ENCODE measurements around the gene SPTA1. TPM values are rescaled to one million over a fixed set of nuclear protein-coding genes. Genes with fewer than 3 reads are reported as not detected.
"Not testable (repeated sequence)": the region's sequence is repeated elsewhere in the genome, so short reads cannot be mapped to it uniquely, and the experiment has no call there.

Gene SPTA1
- total and polyA plus RNA-seq, 8 donors: 3.3 TPM; not detected in 7

DNA sequence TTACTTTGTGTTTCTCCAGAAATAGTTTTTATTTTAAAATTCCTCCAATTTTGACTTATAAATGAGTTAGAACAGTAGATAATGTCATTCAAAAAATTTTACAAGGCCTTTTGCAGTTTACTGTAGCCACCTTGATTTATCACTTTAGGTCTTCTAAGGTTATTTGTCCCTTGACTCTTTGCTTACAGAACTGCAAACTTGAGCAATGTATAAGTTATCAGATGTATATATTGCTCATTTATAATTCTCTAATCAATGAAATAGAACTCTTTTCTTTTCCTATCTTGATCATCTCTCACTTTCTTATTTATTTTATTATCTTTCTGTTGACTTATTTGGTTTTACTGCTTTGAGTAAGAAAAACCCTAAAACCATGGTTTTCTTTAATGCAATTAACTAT, 5.8 kb upstream of the SPTA1 start:
- TF ChIP-seq POLR2AphosphoS5 (IDR thresholded peaks at IDR 0.05): no peak
- no peak for TF ChIP-seq POLR2A (IDR thresholded peaks at IDR 0.05)
- no peak for TF ChIP-seq EP300 (IDR thresholded peaks at IDR 0.05)
- TF ChIP-seq, protein P1, sequence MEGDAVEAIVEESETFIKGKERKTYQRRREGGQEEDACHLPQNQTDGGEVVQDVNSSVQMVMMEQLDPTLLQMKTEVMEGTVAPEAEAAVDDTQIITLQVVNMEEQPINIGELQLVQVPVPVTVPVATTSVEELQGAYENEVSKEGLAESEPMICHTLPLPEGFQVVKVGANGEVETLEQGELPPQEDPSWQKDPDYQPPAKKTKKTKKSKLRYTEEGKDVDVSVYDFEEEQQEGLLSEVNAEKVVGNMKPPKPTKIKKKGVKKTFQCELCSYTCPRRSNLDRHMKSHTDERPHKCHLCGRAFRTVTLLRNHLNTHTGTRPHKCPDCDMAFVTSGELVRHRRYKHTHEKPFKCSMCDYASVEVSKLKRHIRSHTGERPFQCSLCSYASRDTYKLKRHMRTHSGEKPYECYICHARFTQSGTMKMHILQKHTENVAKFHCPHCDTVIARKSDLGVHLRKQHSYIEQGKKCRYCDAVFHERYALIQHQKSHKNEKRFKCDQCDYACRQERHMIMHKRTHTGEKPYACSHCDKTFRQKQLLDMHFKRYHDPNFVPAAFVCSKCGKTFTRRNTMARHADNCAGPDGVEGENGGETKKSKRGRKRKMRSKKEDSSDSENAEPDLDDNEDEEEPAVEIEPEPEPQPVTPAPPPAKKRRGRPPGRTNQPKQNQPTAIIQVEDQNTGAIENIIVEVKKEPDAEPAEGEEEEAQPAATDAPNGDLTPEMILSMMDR (IDR thresholded peaks at IDR 0.05): no peak
- H3K4me3 ChIP-seq: no peak overlapping the region
- intact Hi-C loops (cut with DNase I; ENCODE audit: low total_unique reads): no loop called here

DNA sequence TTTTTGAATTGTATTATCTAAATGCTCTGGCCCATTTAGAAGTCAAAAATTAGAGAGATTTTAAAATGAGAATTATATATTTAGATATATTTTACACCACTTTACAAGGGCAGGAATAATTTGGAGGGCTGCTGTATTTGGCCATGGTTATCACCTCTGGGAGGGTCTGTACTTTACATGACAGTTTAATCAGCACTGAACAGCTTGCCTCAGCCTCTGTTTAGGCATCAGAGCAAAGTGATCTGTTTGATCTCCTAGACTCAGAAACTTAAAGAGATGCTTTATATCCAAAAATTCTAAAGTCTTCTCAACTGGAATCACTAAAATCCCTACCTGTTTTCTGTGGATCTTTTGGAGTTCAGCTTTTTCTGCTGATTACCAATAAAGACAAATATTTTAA, 5.4 kb upstream of the SPTA1 start:
- Histone ChIP-seq H3K27ac (no peak overlapping the region), H3K36me3 (no peaks in the 10 kb centered on the region), H3K4me1 (no peaks in the 10 kb centered on the region), H3K27me3 (no peaks in the 10 kb centered on the region), H3K9me3 (no peaks in the 10 kb centered on the region), H3K4me3 (no peak overlapping the region)
- TF ChIP-seq, protein P1 (IDR thresholded peaks at IDR 0.05): no peak
- TF ChIP-seq EP300 (IDR thresholded peaks at IDR 0.05) (no peak), POLR2A (IDR thresholded peaks at IDR 0.05) (no peak), POLR2AphosphoS5 (IDR thresholded peaks at IDR 0.05) (no peak)
- peak in 1 of 2 donors; percentile 3 for DNase-seq
- intact Hi-C loops (cut with DNase I; ENCODE audit: low total_unique reads): no loop called here

More for the DNA sequence above, 5.8 kb upstream of the SPTA1 start:
- no peaks in the 10 kb centered on the region for H3K36me3 ChIP-seq
- no peaks in the 10 kb centered on the region for H3K27me3 ChIP-seq
- H3K9me3 ChIP-seq: no peaks in the 10 kb centered on the region
- H3K4me1 ChIP-seq: no peaks in the 10 kb centered on the region
- H3K27ac ChIP-seq: no peak overlapping the region
- DNase-seq: no peak

DNA sequence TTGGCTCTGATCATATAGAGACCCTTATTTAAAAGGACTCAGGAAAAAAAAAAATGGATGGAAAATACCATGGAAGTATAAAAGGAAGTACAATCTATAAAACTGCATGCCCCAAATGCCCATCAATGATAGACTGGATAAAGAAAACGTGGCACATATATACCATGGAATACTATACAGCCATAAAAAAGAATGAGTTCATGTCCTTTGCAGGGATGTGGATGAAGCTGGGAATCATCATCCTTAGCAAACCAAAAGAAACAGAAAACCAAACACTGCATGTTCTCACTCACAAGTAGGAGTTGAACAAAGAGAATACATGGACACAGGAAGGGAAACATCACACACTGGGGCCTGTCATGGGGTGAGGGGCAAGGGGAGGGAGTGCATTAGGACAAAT, 4.6 kb upstream of the SPTA1 start:
- H3K4me1 ChIP-seq; H3K36me3 ChIP-seq; H3K27ac ChIP-seq; intact Hi-C loops (cut with DNase I; ENCODE audit: low total_unique reads); DNase-seq; H3K4me3 ChIP-seq; H3K27me3 ChIP-seq; H3K9me3 ChIP-seq: not testable (repeated sequence)
- 31 to 45% (median 42%) methylated on average over 1 of the region's 1 CpG for WGBS, 5 donors

DNA sequence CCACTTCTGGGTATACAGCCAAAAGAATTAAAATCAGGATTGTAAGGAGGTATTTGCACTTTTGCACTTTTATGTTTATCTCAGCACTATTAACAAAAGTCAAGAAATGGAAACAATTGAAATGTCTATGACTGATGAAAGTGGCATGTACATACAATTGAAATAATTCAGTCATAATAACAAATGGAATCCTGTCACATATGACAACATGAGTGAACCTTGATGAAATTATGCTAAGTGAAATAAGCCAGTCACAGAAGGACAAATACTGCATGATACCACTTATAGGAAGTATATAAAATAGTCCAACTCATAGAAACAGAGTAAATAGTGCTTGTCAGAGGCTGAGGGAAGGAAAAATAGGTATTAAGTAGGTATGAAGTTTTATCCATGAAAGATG, 3.4 kb upstream of the SPTA1 start:
- intact Hi-C loops (cut with DNase I; ENCODE audit: low total_unique reads): no loop called here
- TF ChIP-seq, protein P1 (IDR thresholded peaks at IDR 0.05): no peak
- TF ChIP-seq POLR2A (IDR thresholded peaks at IDR 0.05): no peak
- no peak for TF ChIP-seq EP300 (IDR thresholded peaks at IDR 0.05)
- no peak for TF ChIP-seq POLR2AphosphoS5 (IDR thresholded peaks at IDR 0.05)
- H3K27ac ChIP-seq: no peak overlapping the region
- no peaks in the 10 kb centered on the region for H3K36me3 ChIP-seq
- no peaks in the 10 kb centered on the region for H3K27me3 ChIP-seq
- H3K4me1 ChIP-seq: no peaks in the 10 kb centered on the region
- H3K9me3 ChIP-seq: no peaks in the 10 kb centered on the region
- no peak overlapping the region for H3K4me3 ChIP-seq
- no peak for DNase-seq

DNA sequence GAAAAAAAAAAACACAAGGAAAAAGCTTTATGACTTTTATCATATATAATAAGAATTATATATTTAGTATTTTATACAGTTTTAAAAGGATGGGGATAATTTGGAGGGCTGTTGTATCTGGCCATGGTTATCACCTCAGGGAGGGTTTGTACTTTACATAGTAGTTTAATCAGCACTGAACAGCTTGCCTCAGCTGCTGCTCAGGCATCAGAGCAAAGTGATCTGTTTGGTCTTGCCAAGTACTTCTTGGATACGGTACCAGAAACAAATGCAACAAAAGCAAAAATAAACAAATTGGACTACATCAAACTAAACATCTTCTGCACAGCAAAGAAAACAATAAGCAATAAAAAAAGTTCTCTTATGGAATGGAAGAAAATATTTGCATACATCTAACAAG, 2.6 kb upstream of the SPTA1 start:
- Histone ChIP-seq H3K4me3 (no peak overlapping the region), H3K27ac (no peak overlapping the region), H3K4me1 (no peaks in the 10 kb centered on the region), H3K36me3 (no peaks in the 10 kb centered on the region), H3K27me3 (no peaks in the 10 kb centered on the region), H3K9me3 (no peaks in the 10 kb centered on the region)
- peak in 1 of 2 donors; percentile 4 for DNase-seq
- WGBS, 5 donors: 27 to 53% (median 50%) methylated on average over 1 of the region's 1 CpG
- no peak for TF ChIP-seq POLR2A (IDR thresholded peaks at IDR 0.05)
- TF ChIP-seq EP300 (IDR thresholded peaks at IDR 0.05): no peak
- TF ChIP-seq, protein P1 (IDR thresholded peaks at IDR 0.05): no peak
- no peak for TF ChIP-seq POLR2AphosphoS5 (IDR thresholded peaks at IDR 0.05)
- intact Hi-C loops (cut with DNase I; ENCODE audit: low total_unique reads): no loop called here

DNA sequence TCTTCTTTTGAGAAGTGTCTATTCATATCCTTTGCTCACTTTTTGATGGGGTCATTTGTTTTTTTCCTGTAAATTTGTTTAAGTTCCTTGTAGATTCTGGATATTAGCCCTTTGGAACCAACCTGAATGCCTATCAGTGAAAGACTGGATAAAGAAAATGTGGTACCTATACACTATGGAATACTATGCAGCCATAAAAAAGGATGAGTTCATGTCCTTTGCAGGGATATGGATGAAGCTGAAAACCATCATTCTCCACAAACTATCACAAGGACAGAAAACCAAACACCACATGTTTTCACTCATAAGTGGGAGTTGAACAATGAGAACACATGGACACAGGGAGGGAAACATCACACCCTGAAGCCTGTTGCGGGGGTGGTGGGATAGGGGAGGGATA, 1.8 kb upstream of the SPTA1 start:
- H3K4me3 ChIP-seq; DNase-seq; H3K27me3 ChIP-seq; H3K36me3 ChIP-seq; H3K4me1 ChIP-seq; intact Hi-C loops (cut with DNase I; ENCODE audit: low total_unique reads); H3K27ac ChIP-seq; H3K9me3 ChIP-seq: not testable (repeated sequence)
- 87 to 96% (median 92%) methylated on average over 1 of the region's 1 CpG for WGBS, 5 donors
